ENCODE data around the gene PPFIA4.
A peak's percentile ranks its signal among the peaks of the same experiment; 100 is the strongest.
"Not testable (repeated sequence)": the region's sequence is repeated elsewhere in the genome, so short reads cannot be mapped to it uniquely, and the experiment has no call there.

PPFIA4 gene

GRCh38 chr1:203022855-203023254 is 3.4 kb upstream of the PPFIA4 start:
- not testable (repeated sequence) for H3K4me3 ChIP-seq (ENCODE audit: low read length); H3K9ac ChIP-seq (ENCODE audit: low read depth, low read length); H3K9me3 ChIP-seq (ENCODE audit: insufficient read depth, low read depth, low read length); H3K4me1 ChIP-seq (ENCODE audit: insufficient read depth, low read length); H3K27ac ChIP-seq (ENCODE audit: low read length)
- Histone ChIP-seq H3K36me3 (ENCODE audit: insufficient read depth, low read depth, low read length) (peaks cover 72% of the 10 kb centered on the region), H3K27me3 (ENCODE audit: insufficient read depth, low read length) (peaks cover 23% of the 10 kb centered on the region)

- Histone ChIP-seq H3K36me3 (ENCODE audit: insufficient read depth, low read depth, low read length) (peaks cover 44% of the 10 kb centered on the region), H3K4me1 (ENCODE audit: insufficient read depth, low read length) (no peaks in the 10 kb centered on the region), H3K9me3 (ENCODE audit: insufficient read depth, low read depth, low read length) (no peaks in the 10 kb centered on the region), H3K9ac (ENCODE audit: low read depth, low read length) (no peak overlapping the region), H3K27ac (ENCODE audit: low read length) (no peak overlapping the region), H3K4me3 (ENCODE audit: low read length) (peak overlapping the region; percentile 41; the same call in 1 of the 2 replicates), H3K27me3 (ENCODE audit: insufficient read depth, low read length) (peaks cover 36% of the 10 kb centered on the region)
These were observed 633 bp upstream of the PPFIA4 start for GRCh38 chr1:203025686-203026030.

GRCh38 chr1:203026666-203027663 is 674 bp downstream of the PPFIA4 start:
- no peaks in the 10 kb centered on the region for H3K9me3 ChIP-seq (ENCODE audit: insufficient read depth, low read depth, low read length)
- H3K4me3 ChIP-seq (ENCODE audit: low read length) = peak overlapping the region; percentile 86
- peaks cover 36% of the 10 kb centered on the region for H3K27me3 ChIP-seq (ENCODE audit: insufficient read depth, low read length)
- H3K9ac ChIP-seq (ENCODE audit: low read depth, low read length) = peak overlapping the region; percentile 79; the same call in 1 of the 2 replicates
- no peaks in the 10 kb centered on the region for H3K4me1 ChIP-seq (ENCODE audit: insufficient read depth, low read length)
- H3K27ac ChIP-seq (ENCODE audit: low read length) = no peak overlapping the region
- H3K36me3 ChIP-seq (ENCODE audit: insufficient read depth, low read depth, low read length) = peaks cover 31% of the 10 kb centered on the region

GRCh38 chr1:203028067-203028783 is 1.9 kb downstream of the PPFIA4 start:
- H3K4me1 ChIP-seq (ENCODE audit: insufficient read depth, low read length) = no peaks in the 10 kb centered on the region

GRCh38 chr1:203028784-203029553 is 2.7 kb downstream of the PPFIA4 start:
- no peaks in the 10 kb centered on the region for H3K4me1 ChIP-seq (ENCODE audit: insufficient read depth, low read length)
- peaks cover 15% of the 10 kb centered on the region for H3K36me3 ChIP-seq (ENCODE audit: insufficient read depth, low read depth, low read length)
- H3K27me3 ChIP-seq (ENCODE audit: insufficient read depth, low read length) = peaks cover 36% of the 10 kb centered on the region
- H3K27ac ChIP-seq (ENCODE audit: low read length) = no peak overlapping the region
- H3K9me3 ChIP-seq (ENCODE audit: insufficient read depth, low read depth, low read length) = no peaks in the 10 kb centered on the region
- H3K4me3 ChIP-seq (ENCODE audit: low read length) = no peak overlapping the region
- no peak overlapping the region for H3K9ac ChIP-seq (ENCODE audit: low read depth, low read length)

More at GRCh38 chr1:203028067-203028783, 1.9 kb downstream of the PPFIA4 start:
- H3K9me3 ChIP-seq (ENCODE audit: insufficient read depth, low read depth, low read length) = no peaks in the 10 kb centered on the region
- peaks cover 23% of the 10 kb centered on the region for H3K36me3 ChIP-seq (ENCODE audit: insufficient read depth, low read depth, low read length)
- peaks cover 36% of the 10 kb centered on the region for H3K27me3 ChIP-seq (ENCODE audit: insufficient read depth, low read length)
- H3K9ac ChIP-seq (ENCODE audit: low read depth, low read length) = no peak overlapping the region
- no peak overlapping the region for H3K27ac ChIP-seq (ENCODE audit: low read length)
- no peak overlapping the region for H3K4me3 ChIP-seq (ENCODE audit: low read length)

GRCh38 chr1:203031467-203031866 is 5.2 kb downstream of the PPFIA4 start:
- peaks cover 26% of the 10 kb centered on the region for H3K27me3 ChIP-seq (ENCODE audit: insufficient read depth, low read length)
- no peaks in the 10 kb centered on the region for H3K36me3 ChIP-seq (ENCODE audit: insufficient read depth, low read depth, low read length)
- no peak overlapping the region for H3K9ac ChIP-seq (ENCODE audit: low read depth, low read length)
- no peak overlapping the region for H3K27ac ChIP-seq (ENCODE audit: low read length)
- H3K4me1 ChIP-seq (ENCODE audit: insufficient read depth, low read length) = peaks cover 4% of the 10 kb centered on the region; the same call in 1 of the 2 replicates
- no peaks in the 10 kb centered on the region for H3K9me3 ChIP-seq (ENCODE audit: insufficient read depth, low read depth, low read length)
- H3K4me3 ChIP-seq (ENCODE audit: low read length) = no peak overlapping the region

- peaks cover 8% of the 10 kb centered on the region for H3K27me3 ChIP-seq (ENCODE audit: insufficient read depth, low read length)
- H3K27ac ChIP-seq (ENCODE audit: low read length) = no peak overlapping the region
- no peaks in the 10 kb centered on the region for H3K36me3 ChIP-seq (ENCODE audit: insufficient read depth, low read depth, low read length)
- peaks cover 4% of the 10 kb centered on the region; the same call in 1 of the 2 replicates for H3K4me1 ChIP-seq (ENCODE audit: insufficient read depth, low read length)
- H3K9ac ChIP-seq (ENCODE audit: low read depth, low read length) = no peak overlapping the region
- H3K4me3 ChIP-seq (ENCODE audit: low read length) = no peak overlapping the region
- H3K9me3 ChIP-seq (ENCODE audit: insufficient read depth, low read depth, low read length) = no peaks in the 10 kb centered on the region
These were observed 7.0 kb downstream of the PPFIA4 start for GRCh38 chr1:203033287-203033686.

GRCh38 chr1:203033917-203034316 is 7.6 kb downstream of the PPFIA4 start:
- H3K4me1 ChIP-seq (ENCODE audit: insufficient read depth, low read length) = peaks cover 4% of the 10 kb centered on the region; the same call in 1 of the 2 replicates
- no peak overlapping the region for H3K27ac ChIP-seq (ENCODE audit: low read length)
- no peaks in the 10 kb centered on the region for H3K9me3 ChIP-seq (ENCODE audit: insufficient read depth, low read depth, low read length)
- H3K9ac ChIP-seq (ENCODE audit: low read depth, low read length) = no peak overlapping the region
- peaks cover 2% of the 10 kb centered on the region for H3K27me3 ChIP-seq (ENCODE audit: insufficient read depth, low read length)
- no peak overlapping the region for H3K4me3 ChIP-seq (ENCODE audit: low read length)
- H3K36me3 ChIP-seq (ENCODE audit: insufficient read depth, low read depth, low read length) = no peaks in the 10 kb centered on the region

- Histone ChIP-seq H3K27me3 (ENCODE audit: insufficient read depth, low read length) (no peaks in the 10 kb centered on the region; the same call in 1 of the 2 replicates), H3K4me1 (ENCODE audit: insufficient read depth, low read length) (peaks cover 4% of the 10 kb centered on the region; the same call in 1 of the 2 replicates), H3K9ac (ENCODE audit: low read depth, low read length) (no peak overlapping the region), H3K27ac (ENCODE audit: low read length) (no peak overlapping the region), H3K9me3 (ENCODE audit: insufficient read depth, low read depth, low read length) (no peaks in the 10 kb centered on the region), H3K36me3 (ENCODE audit: insufficient read depth, low read depth, low read length) (no peaks in the 10 kb centered on the region), H3K4me3 (ENCODE audit: low read length) (no peak overlapping the region)
These were observed 8.3 kb downstream of the PPFIA4 start for GRCh38 chr1:203034422-203035110.

- Histone ChIP-seq H3K36me3 (ENCODE audit: insufficient read depth, low read depth, low read length) (no peaks in the 10 kb centered on the region), H3K27ac (ENCODE audit: low read length) (no peak overlapping the region), H3K9ac (ENCODE audit: low read depth, low read length) (no peak overlapping the region), H3K4me1 (ENCODE audit: insufficient read depth, low read length) (peaks cover 4% of the 10 kb centered on the region; the same call in 1 of the 2 replicates), H3K4me3 (ENCODE audit: low read length) (no peak overlapping the region), H3K27me3 (ENCODE audit: insufficient read depth, low read length) (no peaks in the 10 kb centered on the region; the same call in 1 of the 2 replicates), H3K9me3 (ENCODE audit: insufficient read depth, low read depth, low read length) (no peaks in the 10 kb centered on the region)
These were observed 9.1 kb downstream of the PPFIA4 start for GRCh38 chr1:203035111-203036000.

Measured in iPS-20b (cell line).